GM19043 (cell line): ENCODE results near the gene PLCL2.

Experiments used
- ATAC-seq: cut with Tn5 transposase; IDR thresholded peaks from one replicate; pipeline ENCODE4 v1.9.1; 2021; ENCODE audit warnings: low read depth; ENCODE audit not compliant: unreplicated experiment

PLCL2 gene

GRCh38 chr3:16999871-17000270, 115.1 kb downstream of the PLCL2 start:
- no peak for ATAC-seq

GRCh38 chr3:17003457-17003856, 118.7 kb downstream of the PLCL2 start:
- no peak for ATAC-seq

- no peak for ATAC-seq
These were observed 121.5 kb downstream of the PLCL2 start for GRCh38 chr3:17006132-17006852.

GRCh38 chr3:17007284-17007683, 122.5 kb downstream of the PLCL2 start:
- ATAC-seq, result no peak

- no peak for ATAC-seq
These were observed 125.1 kb downstream of the PLCL2 start for GRCh38 chr3:17009826-17010225.

GRCh38 chr3:17011728-17012338, 127.1 kb downstream of the PLCL2 start:
- ATAC-seq, result no peak

- ATAC-seq, result no peak
These were observed 128.3 kb downstream of the PLCL2 start for GRCh38 chr3:17013050-17013449.

GRCh38 chr3:17013571-17013970, 128.8 kb downstream of the PLCL2 start:
- no peak for ATAC-seq

GRCh38 chr3:17014284-17014683, 129.5 kb downstream of the PLCL2 start:
- no peak for ATAC-seq

- no peak for ATAC-seq
These were observed 130.0 kb downstream of the PLCL2 start for GRCh38 chr3:17014709-17015108.

- ATAC-seq, result no peak
These were observed 136.9 kb downstream of the PLCL2 start for GRCh38 chr3:17021614-17022013.

- ATAC-seq, result peak; percentile 97
These were observed 138.4 kb downstream of the PLCL2 start for GRCh38 chr3:17023006-17023664.

- no peak for ATAC-seq
These were observed 140.9 kb downstream of the PLCL2 start for GRCh38 chr3:17025594-17026139.

- no peak for ATAC-seq
These were observed 142.6 kb downstream of the PLCL2 start for GRCh38 chr3:17027318-17027717.

- ATAC-seq, result no peak
These were observed 143.6 kb downstream of the PLCL2 start for GRCh38 chr3:17028363-17028762.

- no peak for ATAC-seq
These were observed 145.7 kb downstream of the PLCL2 start for GRCh38 chr3:17030438-17030837.

GRCh38 chr3:17030956-17031652, 146.3 kb downstream of the PLCL2 start:
- ATAC-seq, result no peak

GRCh38 chr3:17032407-17033034, 147.8 kb downstream of the PLCL2 start:
- no peak for ATAC-seq

- ATAC-seq, result no peak
These were observed 148.9 kb downstream of the PLCL2 start for GRCh38 chr3:17033516-17034168.

GRCh38 chr3:17035033-17035432, 150.3 kb downstream of the PLCL2 start:
- no peak for ATAC-seq
